DND-41 (cell line): ENCODE results near the gene CAPNS2.

ENCODE experiments used
- ATAC-seq: fragments of 200-7000 bp; cut with Tn5 transposase; 3 replicates; pipeline ENCODE4 v1.9.1; 2021; ENCODE audit warnings: low read depth; ENCODE audit not compliant: insufficient read depth
- DNase-seq: peaks from one replicate; pipeline ENCODE4 v3.0.0-alpha.2; 2020
- H2AFZ ChIP-seq: 2 replicates; pipeline ENCODE4 v1.6.0; 2012; ENCODE audit warnings: low read depth, low read length
- H3K27ac ChIP-seq: 2 replicates; pipeline ENCODE4 v1.5.1; 2012; ENCODE audit warnings: low read length, inconsistent platforms
- H3K27me3 ChIP-seq: fragments of 200-600 bp; sonication (generic); 2 replicates; pipeline ENCODE4 v1.6.0; 2012; ENCODE audit warnings: low read length, mild to moderate bottlenecking, inconsistent platforms; ENCODE audit not compliant: insufficient read depth, poor library complexity
- H3K36me3 ChIP-seq: 2 replicates; pipeline ENCODE4 v1.5.1; 2012; ENCODE audit warnings: low read length, inconsistent platforms; ENCODE audit not compliant: insufficient read depth
- H3K4me1 ChIP-seq: 2 replicates; pipeline ENCODE4 v1.5.1; 2012; ENCODE audit warnings: mild to moderate bottlenecking, low read length; ENCODE audit not compliant: insufficient read depth
- H3K4me2 ChIP-seq: 2 replicates; pipeline ENCODE4 v1.6.0; 2012; ENCODE audit warnings: mild to moderate bottlenecking, moderate library complexity, low read length, inconsistent platforms; ENCODE audit not compliant: insufficient read depth
- H3K4me3 ChIP-seq, 2 experiments: fragments of 200-600 bp in 1 of 2; shearing (Covaris generic) in 1 of 2; 2 replicates each; pipeline ENCODE4 v1.5.1; 2012 to 2016; ENCODE audit warnings: inconsistent platforms in 2 of 2, low read length in 2 of 2, mild to moderate bottlenecking in 2 of 2, low read depth in 1 of 2, moderate library complexity in 1 of 2
- H3K79me2 ChIP-seq: 2 replicates; pipeline ENCODE4 v1.6.0; 2012; ENCODE audit warnings: low read length, inconsistent platforms; ENCODE audit not compliant: insufficient read depth
- H3K9ac ChIP-seq: 2 replicates; pipeline ENCODE4 v1.6.0; 2012; ENCODE audit warnings: low read depth, mild to moderate bottlenecking, inconsistent platforms, low read length, moderate library complexity
- H3K9me3 ChIP-seq: 2 replicates; pipeline ENCODE4 v1.5.1; 2012; ENCODE audit warnings: low read length, moderate library complexity, mild to moderate bottlenecking, inconsistent platforms; ENCODE audit not compliant: insufficient read depth, severe bottlenecking
- H4K20me1 ChIP-seq: 2 replicates; pipeline ENCODE4 v1.6.0; 2012; ENCODE audit warnings: low read length; ENCODE audit not compliant: insufficient read depth
- EZH2 ChIP-seq: IDR thresholded peaks from 3 replicates; pipeline ENCODE4 v1.6.1; 2012; ENCODE audit warnings: borderline replicate concordance, low read depth, mild to moderate bottlenecking, moderate library complexity, low read length, inconsistent platforms; ENCODE audit not compliant: severe bottlenecking
- TF ChIP-seq, protein P1 (sequence below): IDR thresholded peaks from 2 replicates; pipeline ENCODE4 v1.5.1; 2012; ENCODE audit warnings: borderline replicate concordance, low read length, moderate library complexity, mild to moderate bottlenecking; ENCODE audit not compliant: poor library complexity, severe bottlenecking; ENCODE audit errors: extremely low read depth

Gene CAPNS2

DNA sequence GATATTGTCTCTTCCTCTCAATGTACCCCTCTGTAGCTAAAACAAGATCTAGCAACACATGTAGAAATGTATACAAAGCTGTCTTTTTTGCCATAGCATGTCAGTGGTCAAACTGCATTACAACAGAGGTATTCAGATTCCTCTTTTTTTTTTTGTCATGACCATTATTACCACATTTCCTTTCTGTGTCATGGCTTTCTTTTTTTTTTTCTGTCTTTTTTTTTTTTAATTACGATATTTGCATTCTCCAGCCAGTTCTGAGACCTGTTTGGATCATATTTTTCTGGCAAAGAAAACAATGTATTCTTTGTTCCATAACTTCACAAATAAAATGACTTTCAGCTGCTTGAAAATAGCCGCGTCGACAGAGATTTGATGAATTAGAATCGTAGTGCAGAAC lies 27.4 kb upstream of the CAPNS2 start:
- Histone ChIP-seq H3K9ac (no peak overlapping the region), H3K79me2 (no peaks in the 10 kb centered on the region), H3K36me3 (no peaks in the 10 kb centered on the region), H3K27me3 (peaks cover 20% of the 10 kb centered on the region), H3K4me1 (no peaks in the 10 kb centered on the region), H4K20me1 (no peaks in the 10 kb centered on the region), H3K4me3 (no peak overlapping the region), H2AFZ (no peak overlapping the region), H3K4me2 (no peak overlapping the region), H3K9me3 (no peaks in the 10 kb centered on the region), H3K27ac (no peak overlapping the region)
- TF ChIP-seq, protein P1, sequence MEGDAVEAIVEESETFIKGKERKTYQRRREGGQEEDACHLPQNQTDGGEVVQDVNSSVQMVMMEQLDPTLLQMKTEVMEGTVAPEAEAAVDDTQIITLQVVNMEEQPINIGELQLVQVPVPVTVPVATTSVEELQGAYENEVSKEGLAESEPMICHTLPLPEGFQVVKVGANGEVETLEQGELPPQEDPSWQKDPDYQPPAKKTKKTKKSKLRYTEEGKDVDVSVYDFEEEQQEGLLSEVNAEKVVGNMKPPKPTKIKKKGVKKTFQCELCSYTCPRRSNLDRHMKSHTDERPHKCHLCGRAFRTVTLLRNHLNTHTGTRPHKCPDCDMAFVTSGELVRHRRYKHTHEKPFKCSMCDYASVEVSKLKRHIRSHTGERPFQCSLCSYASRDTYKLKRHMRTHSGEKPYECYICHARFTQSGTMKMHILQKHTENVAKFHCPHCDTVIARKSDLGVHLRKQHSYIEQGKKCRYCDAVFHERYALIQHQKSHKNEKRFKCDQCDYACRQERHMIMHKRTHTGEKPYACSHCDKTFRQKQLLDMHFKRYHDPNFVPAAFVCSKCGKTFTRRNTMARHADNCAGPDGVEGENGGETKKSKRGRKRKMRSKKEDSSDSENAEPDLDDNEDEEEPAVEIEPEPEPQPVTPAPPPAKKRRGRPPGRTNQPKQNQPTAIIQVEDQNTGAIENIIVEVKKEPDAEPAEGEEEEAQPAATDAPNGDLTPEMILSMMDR = no peak
- TF ChIP-seq EZH2 = no peak
- ATAC-seq (no peak), DNase-seq (no peak)

DNA sequence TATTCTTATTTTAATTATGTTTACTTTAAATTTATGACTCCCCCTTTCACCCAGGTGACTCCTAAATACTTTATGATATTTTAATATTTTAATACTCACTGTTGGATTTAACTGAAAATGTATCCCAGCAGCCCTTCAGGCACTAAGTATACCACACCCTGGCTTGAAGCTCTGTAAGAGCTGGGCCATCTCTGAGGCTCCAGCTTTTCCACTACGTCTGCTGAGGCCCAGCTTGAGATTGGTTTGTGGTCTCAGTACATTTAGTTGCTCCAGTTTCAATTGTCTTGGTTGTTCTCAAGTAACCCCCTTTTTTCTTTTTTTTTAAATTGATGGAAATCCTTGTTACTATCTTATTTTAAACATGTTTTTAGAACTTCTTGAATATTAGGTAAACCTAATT lies 27.0 kb upstream of the CAPNS2 start:
- TF ChIP-seq EZH2 = no peak
- TF ChIP-seq, protein P1 = no peak
- Histone ChIP-seq H3K79me2 (no peaks in the 10 kb centered on the region), H4K20me1 (no peaks in the 10 kb centered on the region), H3K27me3 (peaks cover 20% of the 10 kb centered on the region), H3K4me3 (no peak overlapping the region), H3K4me1 (no peaks in the 10 kb centered on the region), H3K36me3 (no peaks in the 10 kb centered on the region), H2AFZ (no peak overlapping the region), H3K9ac (no peak overlapping the region), H3K4me2 (no peak overlapping the region), H3K9me3 (no peaks in the 10 kb centered on the region), H3K27ac (no peak overlapping the region)
- no peak for DNase-seq
- no peak for ATAC-seq

DNA sequence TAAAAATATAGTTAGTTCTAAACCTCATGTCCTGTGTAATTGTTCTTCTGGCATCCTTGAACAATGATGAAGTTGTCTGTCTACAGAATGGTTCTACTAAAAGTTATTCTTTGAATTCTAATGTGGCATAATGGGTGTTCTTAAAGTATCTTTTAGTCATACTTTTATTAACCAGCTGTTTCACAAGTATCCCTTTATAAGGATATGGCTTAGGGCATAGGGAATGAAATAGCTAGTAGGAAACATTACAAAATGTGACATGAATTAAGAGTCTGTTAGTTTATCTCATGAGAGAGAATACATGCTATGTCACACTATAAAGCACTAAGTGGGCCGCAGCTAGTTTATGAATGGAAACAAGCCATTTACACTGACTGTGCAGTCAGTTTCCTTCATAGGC lies 26.3 kb upstream of the CAPNS2 start:
- no peak overlapping the region for H3K4me2 ChIP-seq
- no peak overlapping the region for H2AFZ ChIP-seq
- no peaks in the 10 kb centered on the region for H3K79me2 ChIP-seq
- H3K9me3 ChIP-seq = no peaks in the 10 kb centered on the region
- no peak overlapping the region for H3K9ac ChIP-seq
- H3K36me3 ChIP-seq = no peaks in the 10 kb centered on the region
- ATAC-seq (no peak), DNase-seq (no peak)
- H3K4me3 ChIP-seq = no peak overlapping the region
- no peak overlapping the region for H3K27ac ChIP-seq
- no peaks in the 10 kb centered on the region for H3K4me1 ChIP-seq
- TF ChIP-seq, protein P1 = no peak
- TF ChIP-seq EZH2 = no peak
- H4K20me1 ChIP-seq = no peaks in the 10 kb centered on the region
- H3K27me3 ChIP-seq = peaks cover 20% of the 10 kb centered on the region
